HG03097 (cell line): ENCODE data around the gene TGFB2.

Experiments used
- ATAC-seq: cut with Tn5 transposase; IDR thresholded peaks from one replicate; pipeline ENCODE4 v1.9.1; 2021; ENCODE audit not compliant: unreplicated experiment, low FRiP score

TGFB2 gene

DNA sequence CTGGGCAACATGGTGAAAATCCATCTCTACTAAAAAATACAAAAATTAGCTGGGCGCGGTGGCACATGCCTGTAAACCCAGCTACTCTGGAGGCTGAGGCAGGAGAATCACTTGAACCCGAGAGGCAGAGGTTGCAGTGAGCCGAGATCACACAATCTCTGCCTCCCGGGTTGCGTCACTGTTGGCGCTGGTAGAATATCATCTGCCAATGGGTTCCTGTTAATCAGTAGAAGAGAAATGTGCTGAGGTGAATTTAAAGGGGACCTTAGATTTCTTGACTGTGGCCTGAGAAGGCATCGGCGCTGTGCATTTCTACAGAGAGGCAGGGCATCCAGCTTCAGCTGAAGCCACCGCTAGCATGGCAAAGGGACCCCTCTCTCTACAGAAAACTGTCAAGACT, 68.0 kb downstream of the TGFB2 start:
- ATAC-seq, result no peak

GRCh38 chr1:218414060-218414728, 69.1 kb downstream of the TGFB2 start:
- ATAC-seq, result no peak

DNA sequence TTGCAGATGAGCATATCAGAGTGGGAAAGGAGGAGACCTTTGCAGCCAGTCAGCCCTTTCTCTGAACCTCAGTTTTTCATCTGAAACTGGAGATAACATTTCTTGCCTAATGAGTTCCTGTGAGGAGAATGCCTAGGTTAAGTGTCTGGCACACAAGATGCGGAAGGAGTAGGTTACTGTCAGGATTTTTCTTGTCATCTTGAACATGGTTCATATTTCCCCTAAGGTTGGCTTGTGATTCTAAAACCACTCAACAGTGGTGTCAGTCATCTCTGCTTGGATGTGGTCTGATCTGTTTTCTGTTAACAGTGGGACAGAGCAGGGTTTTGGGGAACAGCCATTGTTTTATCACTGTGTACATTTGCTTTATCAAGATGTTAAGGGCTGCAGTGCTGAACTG, 70.6 kb downstream of the TGFB2 start:
- ATAC-seq, result no peak

DNA sequence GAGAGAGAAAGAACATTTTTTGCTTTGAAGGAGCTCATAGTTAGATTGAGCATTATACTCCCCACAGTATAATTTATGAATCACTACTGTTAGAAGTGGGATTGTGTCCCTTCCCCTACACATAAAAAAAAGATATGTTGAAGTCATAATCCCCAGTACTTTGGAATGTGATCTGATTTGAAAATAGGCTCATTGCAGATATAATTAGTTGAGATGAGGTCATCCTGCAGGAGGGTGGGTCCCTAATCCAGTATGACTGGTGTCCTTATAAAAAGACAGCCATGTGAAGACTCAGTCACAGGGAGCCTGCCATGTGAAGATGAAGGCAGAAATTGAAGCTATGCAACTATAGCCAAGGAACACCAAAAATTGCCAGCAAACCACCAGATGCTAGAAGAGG, 76.4 kb downstream of the TGFB2 start:
- ATAC-seq, result no peak

DNA sequence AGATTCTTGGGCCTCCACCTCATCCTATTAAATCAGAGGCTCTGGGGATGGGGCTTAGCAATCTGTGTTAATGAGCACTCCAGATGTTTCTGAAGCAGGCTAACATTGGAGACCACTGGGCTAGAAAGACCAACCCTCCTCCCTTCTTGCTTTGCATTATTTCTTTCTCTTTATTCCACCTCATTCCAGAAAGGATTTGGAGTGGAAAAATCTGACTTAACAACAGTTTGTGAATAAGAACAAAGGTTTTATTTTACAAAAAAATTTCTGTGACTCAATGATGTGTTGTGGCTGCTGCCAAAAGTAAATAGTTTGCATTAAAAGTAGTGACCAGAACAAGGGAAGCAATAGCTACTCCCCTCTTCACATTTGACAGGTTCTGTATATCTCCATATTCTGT, 79.4 kb downstream of the TGFB2 start:
- no peak for ATAC-seq

GRCh38 chr1:218425647-218426342, 80.7 kb downstream of the TGFB2 start:
- no peak for ATAC-seq

GRCh38 chr1:218426343-218426657, 81.2 kb downstream of the TGFB2 start:
- no peak for ATAC-seq

DNA sequence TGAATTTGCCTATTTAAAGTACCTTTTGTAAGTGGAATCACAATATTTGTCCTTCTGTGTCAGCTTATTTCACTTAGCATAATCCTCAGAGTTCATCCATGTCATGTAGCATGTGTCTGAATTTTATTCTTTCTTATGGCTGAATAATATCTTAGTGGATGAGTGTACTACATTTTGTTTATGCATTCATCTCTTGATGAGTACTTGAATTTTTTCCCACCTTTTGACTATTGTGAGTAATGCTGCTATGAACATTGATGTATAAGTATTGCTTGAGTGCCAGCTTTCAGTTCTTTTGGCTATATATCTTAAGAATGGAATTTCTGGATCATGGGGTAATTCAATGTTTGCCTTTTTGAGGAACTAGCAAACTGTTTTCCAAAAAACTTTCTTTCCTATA, 84.2 kb downstream of the TGFB2 start:
- ATAC-seq, result no peak

GRCh38 chr1:218430346-218430745, 85.2 kb downstream of the TGFB2 start:
- ATAC-seq, result no peak

DNA sequence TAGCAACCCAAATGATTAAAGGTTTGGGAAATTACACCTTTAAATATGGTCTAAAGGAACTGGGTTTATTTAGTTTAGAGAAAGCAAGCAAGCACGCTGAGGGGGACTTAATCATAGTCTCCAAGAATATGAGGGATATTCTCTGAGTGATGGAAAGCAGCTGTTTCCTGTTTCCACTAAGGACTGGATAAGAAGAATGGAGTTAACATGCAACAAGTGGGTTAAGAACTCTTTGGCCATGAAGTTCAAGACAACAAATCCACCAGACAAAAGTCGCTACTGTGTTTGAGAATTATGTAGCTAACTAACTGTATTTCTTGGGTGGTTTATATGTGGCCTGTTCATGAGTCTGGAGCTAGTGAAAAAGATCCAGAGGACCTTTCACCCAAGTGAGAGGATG, 85.7 kb downstream of the TGFB2 start:
- ATAC-seq, result no peak

GRCh38 chr1:218431476-218431875, 86.3 kb downstream of the TGFB2 start:
- ATAC-seq, result no peak

DNA sequence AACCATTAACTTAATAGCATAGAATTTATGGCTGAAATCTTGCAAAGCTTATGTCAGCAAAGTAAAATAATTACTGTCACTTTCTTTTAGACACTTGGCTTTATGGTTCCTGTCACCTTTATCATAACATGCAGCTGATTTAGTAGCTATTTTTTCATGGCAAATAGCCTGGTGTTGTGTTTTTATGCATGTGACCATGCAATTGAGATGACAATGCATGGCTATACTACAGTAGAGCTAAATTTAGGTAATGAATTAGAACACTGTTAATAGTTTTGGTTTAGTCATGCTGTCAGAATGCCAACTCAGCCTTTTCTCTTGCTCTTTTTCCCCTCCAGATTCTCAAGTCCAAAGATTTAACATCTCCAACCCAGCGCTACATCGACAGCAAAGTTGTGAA, 88.6 kb downstream of the TGFB2 start:
- no peak for ATAC-seq

DNA sequence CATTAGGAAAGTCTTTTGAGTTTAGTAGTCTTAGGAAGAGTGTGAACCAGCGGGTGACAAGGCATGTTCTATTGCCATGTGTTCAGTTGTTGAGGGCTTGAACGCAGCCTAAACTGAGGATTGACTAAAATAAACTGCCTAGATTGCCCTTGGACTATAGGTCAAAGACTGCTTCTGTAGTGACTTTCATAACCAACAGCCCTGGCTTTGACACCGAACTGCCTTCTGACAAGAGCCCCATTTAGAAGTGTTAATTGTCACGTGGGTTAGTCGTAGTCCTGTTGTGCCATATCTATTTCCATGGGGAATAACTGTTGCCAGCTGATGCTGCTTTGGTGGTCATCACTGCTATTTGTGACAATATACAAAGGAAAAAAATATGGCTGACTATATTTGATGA, 90.4 kb downstream of the TGFB2 start:
- no peak for ATAC-seq

DNA sequence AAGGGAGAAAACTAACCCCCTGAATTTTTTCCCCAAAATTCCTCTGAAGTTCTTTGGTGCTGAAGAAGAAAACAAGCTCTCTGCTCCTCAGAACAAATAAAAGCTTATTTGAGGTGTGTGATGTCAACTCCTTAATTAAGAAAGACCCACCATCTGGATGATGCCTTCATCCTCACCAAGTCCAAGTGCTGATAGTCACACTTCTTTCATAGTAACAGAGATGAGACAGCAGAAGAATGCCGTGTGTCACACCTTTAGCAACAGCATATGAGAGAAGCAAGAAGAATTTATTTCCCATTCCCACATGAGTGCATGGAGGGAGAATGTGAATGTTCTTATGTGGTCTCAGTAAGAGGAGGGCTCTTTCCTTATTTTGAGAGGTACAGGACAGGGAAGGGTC, 91.2 kb downstream of the TGFB2 start:
- ATAC-seq, result no peak

GRCh38 chr1:218436997-218437396, 91.9 kb downstream of the TGFB2 start:
- ATAC-seq, result no peak

DNA sequence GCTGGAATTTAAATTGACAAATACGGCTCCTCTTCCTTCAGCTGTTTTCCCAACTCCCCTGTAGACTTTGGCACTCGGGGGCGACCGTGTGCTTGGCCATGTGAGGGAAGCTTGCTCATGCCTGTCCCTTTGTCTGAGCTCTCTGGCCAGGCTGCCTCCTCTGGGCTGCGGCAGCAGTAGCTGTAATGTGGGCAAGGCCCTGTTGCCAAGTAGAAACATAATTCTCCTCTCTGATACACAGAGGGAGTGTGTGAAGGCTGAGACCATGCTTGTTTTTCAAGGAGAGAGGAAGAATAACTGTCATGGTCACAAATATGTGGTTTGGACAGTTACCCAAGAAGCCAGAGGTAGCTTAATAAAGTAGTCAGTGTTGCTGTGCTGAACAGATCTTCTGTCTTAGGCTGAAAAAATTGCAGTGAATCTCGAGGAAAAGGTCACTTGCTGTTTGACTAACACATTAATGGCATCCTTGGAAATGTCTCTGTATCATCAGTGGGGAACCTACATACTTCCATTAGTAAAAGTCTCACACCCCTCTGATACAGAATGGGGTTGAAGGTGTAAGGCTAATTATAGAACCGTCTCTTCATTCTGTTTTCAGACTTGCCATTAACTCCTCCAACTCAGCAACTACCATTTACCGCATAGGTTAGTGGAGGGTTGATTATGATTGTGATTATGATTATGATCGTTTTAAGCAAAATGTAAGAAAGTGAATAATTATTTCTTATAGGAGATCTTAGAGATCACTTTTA, 94.6 kb downstream of the TGFB2 start:
- no peak for ATAC-seq

DNA sequence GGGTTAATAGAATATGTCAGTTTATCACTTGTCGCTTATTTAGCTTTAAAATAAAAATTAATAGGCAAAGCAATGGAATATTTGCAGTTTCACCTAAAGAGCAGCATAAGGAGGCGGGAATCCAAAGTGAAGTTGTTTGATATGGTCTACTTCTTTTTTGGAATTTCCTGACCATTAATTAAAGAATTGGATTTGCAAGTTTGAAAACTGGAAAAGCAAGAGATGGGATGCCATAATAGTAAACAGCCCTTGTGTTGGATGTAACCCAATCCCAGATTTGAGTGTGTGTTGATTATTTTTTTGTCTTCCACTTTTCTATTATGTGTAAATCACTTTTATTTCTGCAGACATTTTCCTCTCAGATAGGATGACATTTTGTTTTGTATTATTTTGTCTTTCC, 98.1 kb downstream of the TGFB2 start:
- no peak for ATAC-seq

- no peak for ATAC-seq
These were observed 99.0 kb downstream of the TGFB2 start for GRCh38 chr1:218444173-218444572.

GRCh38 chr1:218444588-218444987, 99.5 kb downstream of the TGFB2 start:
- ATAC-seq, result no peak

GRCh38 chr1:218447010-218447689, 102.0 kb downstream of the TGFB2 start:
- no peak for ATAC-seq

DNA sequence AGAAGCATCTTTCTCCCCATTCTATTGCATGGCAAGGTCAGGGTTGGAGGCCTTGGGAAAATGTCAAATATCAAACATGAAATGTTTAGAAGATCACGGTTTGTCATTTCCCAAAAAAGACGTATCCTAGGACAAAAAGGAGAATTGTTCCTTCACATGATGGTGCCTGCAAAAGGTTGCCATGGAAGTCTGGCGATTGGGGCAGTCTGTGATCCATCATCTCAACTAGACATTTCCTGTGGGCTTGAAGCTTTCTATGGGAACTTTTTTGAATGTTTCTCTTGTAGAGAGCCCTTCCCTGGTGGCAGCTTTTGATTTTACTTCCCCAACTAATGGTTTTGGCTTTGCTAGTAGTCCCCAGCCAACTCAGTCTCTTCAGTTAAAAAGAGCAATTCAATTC, 106.3 kb downstream of the TGFB2 start:
- ATAC-seq, result no peak
